Fibroblast of skin of left quadriceps (primary cell): Measurements from ENCODE around the gene YPEL2.
A peak's percentile ranks its signal among the peaks of the same experiment; 100 is the strongest.
"Not testable (repeated sequence)": the region's sequence is repeated elsewhere in the genome, so short reads cannot be mapped to it uniquely, and the experiment has no call there.

ENCODE experiments used
- DNase-seq, 2 experiments: peaks; one replicate each; pipeline ENCODE4 v3.0.0-alpha.2; 2013; ENCODE audit warnings: low read depth in 2 of 2

Gene YPEL2

GRCh38 chr17:59406808-59407381 lies 75.4 kb downstream of the YPEL2 start:
- DNase-seq, result no peak

GRCh38 chr17:59409336-59410048 lies 78.0 kb downstream of the YPEL2 start:
- no peak for DNase-seq

- DNase-seq, result no peak
Measured at GRCh38 chr17:59410049-59410437, 78.6 kb downstream of the YPEL2 start.

GRCh38 chr17:59412431-59412830 lies 81.0 kb downstream of the YPEL2 start:
- not testable (repeated sequence) for DNase-seq

DNA sequence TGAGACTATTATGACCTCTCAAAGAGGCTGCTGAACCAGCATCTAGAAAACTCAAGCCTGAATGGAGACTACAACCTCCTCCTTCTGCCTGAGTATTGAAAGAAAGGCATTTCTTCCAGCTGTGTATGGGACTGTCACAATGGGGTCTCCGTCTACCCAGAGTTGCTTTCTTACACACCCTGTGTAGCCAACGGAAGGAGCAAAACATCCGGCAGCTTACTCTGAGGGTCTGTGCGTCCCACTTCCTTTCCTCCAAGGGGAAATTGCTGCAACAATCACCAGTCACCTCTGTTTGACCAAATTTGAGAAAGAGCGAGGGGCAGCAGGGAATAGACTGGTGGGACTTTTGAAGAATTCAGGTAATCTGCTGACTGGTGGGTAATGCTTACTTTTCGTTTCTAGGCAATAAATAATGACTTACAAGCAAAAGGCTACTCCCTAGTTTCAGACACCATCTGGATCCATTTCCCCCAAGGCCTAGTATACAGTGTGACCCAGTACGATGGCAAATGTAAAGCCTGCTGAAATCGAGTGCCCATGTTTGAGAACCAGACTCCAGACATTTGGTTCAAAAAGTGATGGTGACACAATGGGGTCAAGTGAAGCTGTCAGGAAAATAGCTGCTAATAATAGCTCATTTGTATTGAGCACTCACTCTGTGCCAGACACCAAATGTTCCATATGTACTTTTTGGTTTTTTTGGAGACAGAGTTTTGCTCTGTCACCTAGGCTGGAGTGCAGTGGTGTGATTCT lies 81.7 kb downstream of the YPEL2 start:
- no peak for DNase-seq

DNA sequence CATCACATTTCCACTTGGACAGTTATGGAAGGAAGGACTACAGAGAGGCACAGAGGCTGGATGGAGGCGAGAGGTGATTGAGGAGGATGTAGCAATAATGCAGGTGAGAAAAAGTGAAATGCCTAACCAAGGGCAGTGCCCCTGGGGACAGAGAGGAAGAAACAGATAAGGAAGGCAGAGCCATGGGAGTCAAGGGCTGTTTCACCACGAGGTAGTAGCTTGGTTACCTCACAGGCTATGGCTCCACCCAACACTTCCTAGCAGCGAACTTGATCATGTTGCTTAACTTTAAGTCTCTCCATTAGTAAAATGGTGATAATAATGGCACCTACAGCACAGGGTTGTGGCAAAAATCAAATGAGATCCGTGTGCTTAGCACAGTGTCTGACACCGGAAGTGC lies 83.9 kb downstream of the YPEL2 start:
- no peak for DNase-seq

- no peak for DNase-seq
Measured at GRCh38 chr17:59416184-59416583, 84.7 kb downstream of the YPEL2 start.

GRCh38 chr17:59417452-59417851 lies 86.0 kb downstream of the YPEL2 start:
- no peak for DNase-seq

DNA sequence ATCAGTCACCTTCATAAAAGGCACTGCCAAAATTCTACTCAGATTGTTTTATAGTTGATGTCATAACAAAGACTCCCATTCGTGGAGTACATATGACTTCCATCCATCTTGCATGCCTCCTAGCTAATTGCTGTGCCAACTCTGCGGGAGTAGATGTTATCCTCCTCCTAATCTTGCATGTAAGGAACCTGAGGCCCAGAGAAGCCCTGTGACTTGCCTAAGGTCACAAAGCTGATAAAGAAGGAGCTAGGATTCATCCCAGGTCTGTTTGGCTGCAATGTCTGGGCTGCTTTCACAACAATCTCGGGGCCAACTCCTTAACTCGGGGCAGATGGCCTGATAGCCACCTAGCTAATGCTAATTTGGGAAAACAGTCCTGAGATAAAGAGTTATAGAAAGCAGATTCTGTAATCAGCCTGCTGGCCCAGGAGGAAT lies 87.3 kb downstream of the YPEL2 start:
- DNase-seq, result no peak

GRCh38 chr17:59420901-59421300 lies 89.4 kb downstream of the YPEL2 start:
- no peak for DNase-seq

GRCh38 chr17:59421722-59422121 lies 90.3 kb downstream of the YPEL2 start:
- no peak for DNase-seq

DNA sequence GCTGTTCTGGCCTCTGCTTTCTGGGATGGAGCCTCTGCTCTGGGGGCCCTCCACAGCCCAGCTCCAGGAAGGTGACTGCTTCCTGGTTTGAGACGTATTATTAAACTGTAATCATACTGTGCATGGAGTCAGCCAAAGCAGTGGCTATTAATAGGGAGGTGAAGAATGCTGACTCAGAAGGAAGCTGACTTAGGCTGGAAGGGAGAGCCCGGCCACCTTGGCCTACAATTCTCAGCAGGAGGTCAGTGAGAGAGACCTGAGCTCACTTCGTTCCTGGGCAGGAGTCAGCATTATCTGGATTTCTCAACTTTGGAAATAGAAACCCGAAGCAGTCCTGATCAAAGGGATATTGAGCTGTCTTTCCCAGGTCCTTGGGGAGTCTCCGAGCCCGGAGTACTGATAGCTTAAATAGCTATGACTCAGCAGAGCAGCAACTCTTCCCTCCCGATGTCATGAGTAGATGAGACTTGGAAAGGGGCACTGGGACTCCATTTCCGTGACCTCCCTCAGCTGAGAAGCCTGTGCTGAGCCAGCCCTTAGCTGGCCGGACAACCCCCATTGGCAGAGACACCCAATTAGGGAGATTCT lies 91.8 kb downstream of the YPEL2 start:
- DNase-seq, result peak; percentile 66 to 69

DNA sequence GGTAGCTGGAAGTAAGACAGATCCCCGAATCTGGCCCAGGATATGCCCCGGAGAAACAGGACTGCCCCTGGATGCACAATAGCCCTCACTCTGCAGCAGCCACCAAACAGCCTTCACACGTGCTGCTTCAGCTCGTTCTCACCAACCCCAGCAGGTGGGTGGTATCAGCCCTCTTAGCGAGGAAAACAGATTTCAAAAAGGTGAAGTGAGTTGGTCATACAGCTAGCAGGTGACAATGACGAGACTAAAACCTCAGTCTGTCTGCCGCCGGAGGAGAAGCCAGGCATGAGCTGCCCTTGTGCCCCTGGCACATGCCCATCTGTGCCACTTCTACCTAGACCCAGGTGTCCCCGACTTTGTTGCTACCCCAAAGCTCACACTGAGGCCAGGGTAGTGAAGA lies 92.4 kb downstream of the YPEL2 start:
- DNase-seq, result no peak

DNA sequence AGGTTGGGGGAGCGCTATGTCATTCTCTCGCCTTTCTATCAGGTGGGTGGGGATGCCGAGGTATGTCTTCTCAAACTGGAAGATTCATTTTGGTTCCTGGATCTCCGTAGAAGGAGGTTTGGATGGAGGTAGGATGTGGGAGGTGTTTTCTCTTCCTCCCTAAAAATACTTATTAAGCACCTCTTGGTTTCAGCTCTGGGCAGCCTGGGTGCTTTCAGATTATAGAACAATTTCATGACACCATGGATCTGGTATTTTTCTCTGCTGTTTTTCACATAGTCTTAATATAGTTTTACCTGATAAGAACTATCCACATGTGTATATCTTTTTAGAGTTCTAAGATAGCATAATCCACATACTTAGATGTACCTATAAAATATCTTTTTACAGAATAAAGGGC lies 92.9 kb downstream of the YPEL2 start:
- DNase-seq, result no peak

DNA sequence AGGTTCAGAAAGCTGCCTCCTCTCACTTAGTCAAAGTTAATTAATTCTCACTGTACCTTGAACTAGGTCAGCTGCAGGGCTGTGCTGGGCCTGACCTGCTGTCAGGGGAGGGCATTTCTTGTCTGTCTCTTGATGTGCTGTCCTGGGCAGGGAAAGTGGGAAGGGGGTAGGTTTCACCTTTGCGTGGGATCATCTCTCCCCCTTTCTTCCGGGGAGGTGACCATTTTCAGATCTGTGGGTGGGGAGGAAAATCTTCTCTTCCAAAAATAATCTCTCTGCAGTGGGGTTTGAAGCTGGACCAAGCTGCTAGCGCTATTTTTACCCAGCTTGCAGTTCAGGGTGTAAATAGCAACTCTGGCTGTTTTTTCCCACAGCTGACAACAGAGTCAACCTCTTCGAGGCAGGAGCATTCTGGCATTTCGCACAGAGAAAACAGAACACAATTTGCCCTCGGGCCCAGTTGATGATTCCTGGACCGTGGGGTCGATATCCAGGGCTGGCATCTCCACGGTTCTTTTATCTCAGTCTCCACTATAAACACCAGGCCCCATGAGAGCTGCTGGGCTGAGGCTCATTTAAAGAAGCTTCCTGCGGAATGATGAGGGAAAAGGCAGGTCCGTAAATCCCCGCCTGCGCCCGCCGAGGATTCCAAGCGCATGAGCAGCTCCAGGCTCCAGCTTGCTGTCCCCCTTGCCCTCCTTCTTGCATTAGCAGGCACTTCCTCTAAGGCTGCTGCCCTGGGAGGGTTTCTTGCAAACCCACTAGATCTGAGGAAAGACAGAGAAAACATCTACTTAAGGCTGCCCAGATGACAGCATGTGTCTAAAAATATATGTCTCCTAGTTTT lies 93.9 kb downstream of the YPEL2 start:
- DNase-seq, result peak; percentile 43 to 48

- no peak for DNase-seq
Measured at GRCh38 chr17:59426031-59426430, 94.6 kb downstream of the YPEL2 start.

DNA sequence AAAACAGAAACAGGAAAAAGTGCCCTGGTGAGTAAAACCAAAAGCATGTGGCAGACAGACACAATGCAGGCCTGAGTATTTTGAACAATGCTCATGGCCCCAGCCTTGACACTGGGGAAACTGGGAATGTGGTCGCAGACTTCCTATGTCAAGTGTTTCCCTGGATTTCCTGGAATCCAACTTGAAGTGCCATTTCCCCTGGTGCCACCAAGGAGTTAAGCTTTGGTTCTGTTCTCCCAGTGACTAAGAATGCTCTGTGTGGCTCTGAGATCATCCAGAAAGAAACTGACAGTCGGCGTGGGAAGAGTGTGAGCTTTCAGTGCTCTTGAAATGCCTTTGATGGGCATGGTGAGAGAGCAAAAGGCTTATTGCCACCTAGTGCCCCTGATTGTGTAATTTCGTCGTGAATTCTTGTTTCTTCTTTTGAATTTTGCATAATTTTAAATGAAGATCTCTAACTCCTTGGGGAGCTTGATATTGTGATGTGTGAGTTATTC lies 96.0 kb downstream of the YPEL2 start:
- DNase-seq, result no peak

DNA sequence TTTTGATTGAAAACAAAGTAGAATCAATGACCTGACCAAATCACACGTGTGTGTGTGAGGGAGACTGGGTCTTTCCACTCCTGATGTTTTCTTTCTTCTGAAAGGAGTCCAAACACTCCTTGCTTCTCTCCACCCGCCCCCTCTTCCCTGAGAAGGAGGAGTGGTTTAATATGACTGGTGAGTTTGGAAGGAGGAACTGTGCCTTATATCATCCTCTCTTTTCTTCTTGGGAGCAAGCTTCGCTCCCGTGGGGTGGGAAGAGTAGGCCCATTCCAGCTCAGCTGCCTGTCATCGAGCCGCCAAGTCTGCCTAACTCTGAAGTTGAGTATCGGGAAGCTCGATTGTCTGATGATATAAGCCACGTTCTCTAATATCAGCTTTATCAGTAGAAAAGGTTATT lies 96.5 kb downstream of the YPEL2 start:
- no peak for DNase-seq

GRCh38 chr17:59428916-59429485 lies 97.5 kb downstream of the YPEL2 start:
- DNase-seq, result no peak

GRCh38 chr17:59431601-59432000 lies 100.1 kb downstream of the YPEL2 start:
- DNase-seq, result no peak

DNA sequence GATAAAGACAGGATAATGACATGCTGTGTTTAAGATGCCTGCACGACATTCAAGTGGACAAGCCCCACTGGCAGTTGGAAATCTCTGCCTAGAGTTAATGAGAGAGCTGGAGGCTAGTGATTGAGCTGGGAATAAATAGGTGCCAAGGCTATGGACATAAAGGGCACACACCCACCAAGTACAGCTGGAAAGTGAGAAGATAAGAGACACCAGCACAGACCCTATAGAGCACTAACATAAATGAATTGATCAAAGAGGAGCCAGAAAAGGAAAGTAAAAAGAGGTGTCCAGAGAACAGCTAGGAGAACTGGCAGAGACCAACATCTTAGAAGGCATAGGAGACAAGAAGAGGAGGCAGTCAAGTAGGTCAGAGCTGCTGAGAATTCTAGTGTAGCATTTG lies 101.2 kb downstream of the YPEL2 start:
- no peak for DNase-seq
